Measurements from ENCODE around the gene DCUN1D2. TPM values are rescaled to one million over a fixed set of nuclear protein-coding genes. Genes with fewer than 3 reads are reported as not detected.
"Not testable (repeated sequence)": the region's sequence is repeated elsewhere in the genome, so short reads cannot be mapped to it uniquely, and the experiment has no call there.

The DCUN1D2 gene
- polyA plus RNA-seq, 1 experiment, result 11.0 TPM

DNA sequence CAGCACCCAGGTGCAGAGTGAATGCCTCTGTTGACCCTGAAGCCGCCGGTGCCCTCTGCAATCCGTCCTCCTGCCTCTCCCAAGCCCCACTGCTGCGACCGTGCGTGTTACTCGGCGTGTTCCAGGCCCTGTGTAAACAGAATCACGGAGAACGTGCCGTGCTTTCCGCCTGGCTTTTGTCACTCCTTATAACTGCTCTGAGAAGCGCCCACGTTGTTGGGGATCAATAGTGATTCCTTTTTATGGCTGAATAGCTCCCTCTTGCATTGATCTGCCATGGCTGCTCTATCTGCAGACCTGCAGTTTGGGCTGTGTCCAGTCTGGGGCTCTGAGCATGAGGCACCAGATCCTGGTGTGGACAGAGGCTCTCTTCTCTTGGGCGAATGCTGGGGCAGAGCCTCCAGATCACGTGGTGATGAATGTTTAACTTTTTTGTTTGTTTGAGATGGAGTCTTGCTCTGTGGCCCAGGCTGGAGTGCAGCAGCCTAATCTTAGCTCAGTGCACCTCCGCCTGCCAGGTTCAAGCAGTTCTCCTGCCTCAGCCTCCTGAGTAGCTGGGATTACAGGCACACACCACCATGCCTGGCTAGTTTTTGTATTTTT, 53.0 kb downstream of the DCUN1D2 start:
- TF ChIP-seq, protein P1, sequence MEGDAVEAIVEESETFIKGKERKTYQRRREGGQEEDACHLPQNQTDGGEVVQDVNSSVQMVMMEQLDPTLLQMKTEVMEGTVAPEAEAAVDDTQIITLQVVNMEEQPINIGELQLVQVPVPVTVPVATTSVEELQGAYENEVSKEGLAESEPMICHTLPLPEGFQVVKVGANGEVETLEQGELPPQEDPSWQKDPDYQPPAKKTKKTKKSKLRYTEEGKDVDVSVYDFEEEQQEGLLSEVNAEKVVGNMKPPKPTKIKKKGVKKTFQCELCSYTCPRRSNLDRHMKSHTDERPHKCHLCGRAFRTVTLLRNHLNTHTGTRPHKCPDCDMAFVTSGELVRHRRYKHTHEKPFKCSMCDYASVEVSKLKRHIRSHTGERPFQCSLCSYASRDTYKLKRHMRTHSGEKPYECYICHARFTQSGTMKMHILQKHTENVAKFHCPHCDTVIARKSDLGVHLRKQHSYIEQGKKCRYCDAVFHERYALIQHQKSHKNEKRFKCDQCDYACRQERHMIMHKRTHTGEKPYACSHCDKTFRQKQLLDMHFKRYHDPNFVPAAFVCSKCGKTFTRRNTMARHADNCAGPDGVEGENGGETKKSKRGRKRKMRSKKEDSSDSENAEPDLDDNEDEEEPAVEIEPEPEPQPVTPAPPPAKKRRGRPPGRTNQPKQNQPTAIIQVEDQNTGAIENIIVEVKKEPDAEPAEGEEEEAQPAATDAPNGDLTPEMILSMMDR (IDR thresholded peaks at IDR 0.05; ENCODE audit: low read depth, low read length), result no peak
- no peaks in the 10 kb centered on the region for H3K27me3 ChIP-seq (ENCODE audit: control insufficient read depth, insufficient read depth, low read length)
- no peak overlapping the region for H3K27ac ChIP-seq (ENCODE audit: low read depth, low read length)
- DNase-seq (ENCODE audit: low read depth, low spot score), result no peak
- ChIA-PET CTCF (no interaction called here), POLR2A (no interaction called here)
- H3K9me3 ChIP-seq (ENCODE audit: control insufficient read depth, insufficient read depth, low read length), result peaks cover 8% of the 10 kb centered on the region; the same call in 1 of the 2 replicates
- H3K4me3 ChIP-seq (ENCODE audit: low read depth, low read length), result no peak overlapping the region

DNA sequence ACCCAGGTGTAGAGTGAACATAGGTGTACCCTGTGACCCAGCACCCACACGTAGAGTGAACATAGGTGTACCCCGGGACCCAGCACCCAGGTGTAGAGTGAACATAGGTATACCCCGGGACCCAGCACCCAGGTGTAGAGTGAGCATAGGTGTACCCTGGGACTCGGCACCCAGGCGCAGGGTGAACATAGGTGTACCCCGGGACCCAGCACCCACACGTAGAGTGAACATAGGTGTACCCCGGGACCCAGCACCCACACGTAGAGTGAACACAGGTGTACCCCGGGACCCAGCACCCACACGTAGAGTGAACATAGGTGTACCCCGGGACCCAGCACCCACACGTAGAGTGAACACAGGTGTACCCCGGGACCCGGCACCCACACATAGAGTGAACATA, 53.6 kb downstream of the DCUN1D2 start:
- H3K27ac ChIP-seq (ENCODE audit: low read depth, low read length); POLR2A ChIA-PET; CTCF ChIA-PET; H3K27me3 ChIP-seq (ENCODE audit: control insufficient read depth, insufficient read depth, low read length); DNase-seq (ENCODE audit: low read depth, low spot score); H3K4me3 ChIP-seq (ENCODE audit: low read depth, low read length); H3K9me3 ChIP-seq (ENCODE audit: control insufficient read depth, insufficient read depth, low read length): not testable (repeated sequence)

DNA sequence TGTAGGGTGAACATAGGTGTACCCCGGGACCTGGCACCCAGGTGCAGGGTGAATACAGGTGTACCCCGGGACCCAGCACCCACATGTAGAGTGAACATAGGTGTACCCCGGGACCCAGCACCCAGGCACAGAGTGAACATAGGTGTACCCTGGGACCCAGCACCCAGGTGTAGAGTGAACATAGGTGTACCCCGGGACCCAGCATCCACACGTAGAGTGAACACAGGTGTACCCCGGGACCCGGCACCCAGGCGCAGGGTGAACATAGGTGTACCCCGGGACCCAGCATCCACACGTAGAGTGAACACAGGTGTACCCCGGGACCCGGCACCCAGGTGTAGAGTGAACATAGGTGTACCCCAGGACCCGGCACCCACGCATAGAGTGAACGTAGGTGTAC, 54.6 kb downstream of the DCUN1D2 start:
- H3K9me3 ChIP-seq (ENCODE audit: control insufficient read depth, insufficient read depth, low read length); H3K27me3 ChIP-seq (ENCODE audit: control insufficient read depth, insufficient read depth, low read length); CTCF ChIA-PET; DNase-seq (ENCODE audit: low read depth, low spot score); H3K27ac ChIP-seq (ENCODE audit: low read depth, low read length); POLR2A ChIA-PET; H3K4me3 ChIP-seq (ENCODE audit: low read depth, low read length): not testable (repeated sequence)

DNA sequence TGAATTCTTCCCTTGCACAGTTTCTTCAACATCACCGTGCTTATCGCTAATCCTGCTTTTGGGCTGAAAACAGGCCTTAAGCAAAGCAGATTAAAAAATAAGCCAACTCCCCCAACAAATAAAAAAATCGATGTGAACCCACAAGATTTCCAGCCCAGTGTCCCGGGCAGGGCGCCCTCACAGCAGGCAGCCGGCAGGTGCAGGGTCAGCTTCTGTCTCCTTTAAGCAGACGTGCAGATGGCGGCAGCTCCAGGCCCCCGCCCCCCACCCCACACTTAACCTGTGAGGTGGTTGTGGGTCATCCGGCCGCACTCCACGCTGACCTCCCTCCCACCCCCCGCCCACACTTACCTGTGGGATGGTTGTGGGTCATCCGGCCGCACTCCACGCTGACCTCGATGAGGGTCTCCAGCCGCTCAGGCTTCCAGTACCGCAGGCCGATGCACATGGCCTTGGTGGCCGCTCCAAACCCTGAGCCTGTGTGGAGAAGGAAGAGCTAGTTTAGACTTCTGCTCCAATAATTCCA, 57.1 kb downstream of the DCUN1D2 start:
- Histone ChIP-seq H3K27ac (ENCODE audit: low read depth, low read length) (no peak overlapping the region), H3K4me3 (ENCODE audit: low read depth, low read length) (no peak overlapping the region), H3K27me3 (ENCODE audit: control insufficient read depth, insufficient read depth, low read length) (no peaks in the 10 kb centered on the region), H3K9me3 (ENCODE audit: control insufficient read depth, insufficient read depth, low read length) (peaks cover 3% of the 10 kb centered on the region; the same call in 1 of the 2 replicates)
- POLR2A ChIA-PET, result no interaction called here
- TF ChIP-seq, protein P1 (IDR thresholded peaks at IDR 0.05; ENCODE audit: low read depth, low read length), result no peak
- DNase-seq (ENCODE audit: low read depth, low spot score), result no peak
- CTCF ChIA-PET, result no interaction called here

DNA sequence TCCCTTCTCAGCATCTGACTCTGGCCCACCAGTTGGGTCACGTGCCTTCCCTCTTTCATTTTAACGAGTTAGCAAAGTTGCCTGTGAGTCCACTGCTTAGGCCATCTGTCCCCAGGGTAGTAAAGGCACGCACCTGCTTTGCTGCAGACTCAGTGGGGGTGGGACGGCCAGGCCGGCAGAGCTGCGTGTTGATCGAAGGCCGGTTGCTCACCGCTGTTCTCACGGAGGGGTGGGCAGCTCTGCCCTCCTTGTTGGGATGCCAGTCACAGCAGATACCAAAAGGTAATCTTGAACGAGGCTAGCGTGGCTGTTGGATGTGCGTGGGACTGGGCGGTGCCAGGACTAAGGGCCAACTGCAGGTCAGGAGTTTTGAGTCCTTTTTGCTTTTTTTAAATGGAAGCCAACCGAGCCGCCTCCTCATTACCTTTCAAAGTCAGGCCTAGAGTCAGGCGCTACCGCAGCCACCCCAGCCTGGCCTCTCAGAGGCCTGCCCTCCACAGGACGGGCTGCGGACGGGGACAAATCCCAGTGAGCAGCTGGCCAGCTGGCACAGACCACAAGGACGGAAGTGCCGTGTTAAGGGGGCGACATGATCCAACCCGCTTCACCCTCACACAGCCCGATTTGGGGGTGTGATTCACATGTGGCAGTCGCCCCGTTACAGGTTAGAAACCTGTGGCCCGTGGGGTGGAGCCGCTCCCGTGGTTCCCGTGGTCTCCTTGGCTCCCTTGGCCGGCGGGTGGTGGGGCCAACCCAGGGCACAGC, 57.8 kb downstream of the DCUN1D2 start:
- H3K27me3 ChIP-seq (ENCODE audit: control insufficient read depth, insufficient read depth, low read length), result no peaks in the 10 kb centered on the region
- no peak overlapping the region for H3K4me3 ChIP-seq (ENCODE audit: low read depth, low read length)
- H3K9me3 ChIP-seq (ENCODE audit: control insufficient read depth, insufficient read depth, low read length), result peaks cover 3% of the 10 kb centered on the region; the same call in 1 of the 2 replicates
- no peak overlapping the region for H3K27ac ChIP-seq (ENCODE audit: low read depth, low read length)
- CTCF ChIA-PET, result no interaction called here
- no peak for DNase-seq (ENCODE audit: low read depth, low spot score)
- POLR2A ChIA-PET, result no interaction called here
- TF ChIP-seq, protein P1 (IDR thresholded peaks at IDR 0.05; ENCODE audit: low read depth, low read length), result no peak

DNA sequence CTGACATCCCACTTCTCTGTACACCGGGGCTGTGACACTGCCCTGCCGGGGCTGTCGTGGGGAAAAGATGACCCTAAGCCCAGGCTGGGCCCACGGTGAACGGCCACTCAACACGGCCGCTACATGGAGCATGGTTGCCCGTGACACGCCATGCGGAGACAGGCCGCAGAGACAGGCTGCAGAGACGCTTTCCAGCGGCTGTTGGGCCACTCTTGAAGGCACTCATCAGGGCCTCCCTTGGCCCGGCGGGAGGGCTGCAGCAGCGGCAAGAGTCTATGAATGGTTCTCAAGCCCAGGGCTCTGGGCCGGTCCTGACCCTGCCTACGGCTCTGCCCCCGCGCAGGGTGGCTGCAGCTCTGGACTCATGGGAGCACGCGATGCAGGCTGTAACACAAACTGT, 59.3 kb downstream of the DCUN1D2 start:
- POLR2A ChIA-PET, result no interaction called here

More for the DNA sequence above, 59.3 kb downstream of the DCUN1D2 start:
- DNase-seq (ENCODE audit: low read depth, low spot score), result no peak
- CTCF ChIA-PET, result no interaction called here
- Histone ChIP-seq H3K9me3 (ENCODE audit: control insufficient read depth, insufficient read depth, low read length) (peaks cover 6% of the 10 kb centered on the region; the same call in 1 of the 2 replicates), H3K27me3 (ENCODE audit: control insufficient read depth, insufficient read depth, low read length) (no peaks in the 10 kb centered on the region), H3K4me3 (ENCODE audit: low read depth, low read length) (no peak overlapping the region), H3K27ac (ENCODE audit: low read depth, low read length) (no peak overlapping the region)
- TF ChIP-seq, protein P1 (IDR thresholded peaks at IDR 0.05; ENCODE audit: low read depth, low read length), result no peak
